HuH-7 (cell line): ENCODE measurements around the gene FAM53B.

Source experiments
- DNase-seq: peaks from one replicate; pipeline ENCODE4 v3.0.0; 2011; ENCODE audit warnings: low spot score

The FAM53B gene

GRCh38 chr10:124696446-124697392 is 47.5 kb downstream of the FAM53B start:
- no peak for DNase-seq

GRCh38 chr10:124695259-124695658 is 48.9 kb downstream of the FAM53B start:
- DNase-seq: no peak

- DNase-seq: no peak
Observed at GRCh38 chr10:124694481-124695220, 49.5 kb downstream of the FAM53B start.

GRCh38 chr10:124693801-124694416 is 50.3 kb downstream of the FAM53B start:
- no peak for DNase-seq

GRCh38 chr10:124693396-124693795 is 50.8 kb downstream of the FAM53B start:
- DNase-seq: no peak

- DNase-seq: no peak
Observed at GRCh38 chr10:124692100-124692446, 52.1 kb downstream of the FAM53B start.

- no peak for DNase-seq
Observed at GRCh38 chr10:124691421-124692099, 52.6 kb downstream of the FAM53B start.

- DNase-seq: no peak
Observed at GRCh38 chr10:124691002-124691401, 53.2 kb downstream of the FAM53B start.

- DNase-seq: no peak
Observed at GRCh38 chr10:124689911-124690498, 54.2 kb downstream of the FAM53B start.

- no peak for DNase-seq
Observed at GRCh38 chr10:124688889-124689670, 55.1 kb downstream of the FAM53B start.

GRCh38 chr10:124688386-124688785 is 55.8 kb downstream of the FAM53B start:
- DNase-seq: no peak

GRCh38 chr10:124686707-124687376 is 57.3 kb downstream of the FAM53B start:
- no peak for DNase-seq

GRCh38 chr10:124685261-124685660 is 58.9 kb downstream of the FAM53B start:
- DNase-seq: no peak

- no peak for DNase-seq
Observed at GRCh38 chr10:124683814-124684213, 60.4 kb downstream of the FAM53B start.

GRCh38 chr10:124681626-124682552 is 62.3 kb downstream of the FAM53B start:
- DNase-seq: no peak

GRCh38 chr10:124681091-124681490 is 63.1 kb downstream of the FAM53B start:
- no peak for DNase-seq

- DNase-seq: no peak
Observed at GRCh38 chr10:124680675-124681074, 63.5 kb downstream of the FAM53B start.

- no peak for DNase-seq
Observed at GRCh38 chr10:124679401-124679800, 64.8 kb downstream of the FAM53B start.

GRCh38 chr10:124678557-124679240 is 65.5 kb downstream of the FAM53B start:
- DNase-seq: no peak
